Rectal smooth muscle tissue (tissue), 1 donor: ENCODE data around the gene CDK2AP2.
"Not testable (repeated sequence)": the region's sequence is repeated elsewhere in the genome, so short reads cannot be mapped to it uniquely, and the experiment has no call there.

Source experiments
- H3K27ac ChIP-seq: one replicate; pipeline ENCODE4 v1.7.0; 2013; ENCODE audit warnings: low read depth, low read length, inconsistent platforms
- H3K27me3 ChIP-seq: one replicate; pipeline ENCODE4 v1.7.0; 2013; ENCODE audit warnings: low read length; ENCODE audit not compliant: control insufficient read depth, insufficient read depth
- H3K36me3 ChIP-seq: one replicate; pipeline ENCODE4 v1.7.0; 2013; ENCODE audit warnings: low read length; ENCODE audit not compliant: control insufficient read depth, insufficient read depth
- H3K4me1 ChIP-seq: one replicate; pipeline ENCODE4 v1.7.0; 2013; ENCODE audit warnings: low read length; ENCODE audit not compliant: control insufficient read depth, insufficient read depth
- H3K4me3 ChIP-seq: one replicate; pipeline ENCODE4 v1.7.0; 2013; ENCODE audit warnings: low read length
- H3K9ac ChIP-seq: one replicate; pipeline ENCODE4 v1.7.0; 2013; ENCODE audit warnings: low read length

CDK2AP2 gene

DNA sequence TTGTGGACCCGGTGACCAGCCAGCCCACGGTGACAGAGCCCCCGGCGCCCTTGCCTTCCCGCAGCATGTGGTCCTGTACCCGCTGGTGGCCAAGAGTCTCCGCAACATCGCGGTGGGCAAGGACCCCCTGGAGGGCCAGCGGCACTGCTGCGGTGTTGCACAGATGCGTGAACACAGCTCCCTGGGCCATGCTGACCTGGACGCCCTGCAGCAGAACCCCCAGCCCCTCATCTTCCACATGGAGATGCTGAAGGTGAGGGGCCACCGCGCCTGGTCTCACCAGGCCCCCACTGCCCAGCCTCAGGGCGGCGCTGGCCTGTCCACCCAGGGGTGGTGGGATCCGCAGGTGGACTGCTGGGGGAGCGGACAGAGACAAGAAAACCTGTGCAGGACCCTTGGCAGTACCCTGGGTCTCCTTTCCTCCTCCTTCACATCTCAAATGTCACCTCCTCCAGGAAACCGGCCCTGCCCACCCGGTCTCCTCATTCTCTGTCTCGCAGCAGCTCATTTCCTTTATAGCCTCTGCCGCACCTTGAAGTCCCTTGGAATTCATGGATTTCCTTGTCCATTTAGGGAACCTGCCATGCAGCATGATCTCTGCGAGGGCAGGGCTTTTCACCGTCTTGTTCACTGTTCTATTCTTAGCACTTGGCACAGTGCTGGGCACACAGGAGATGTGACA is 18.6 kb downstream of the CDK2AP2 start:
- Histone ChIP-seq H3K4me1 (peaks cover 5% of the 10 kb centered on the region), H3K27ac (no peak overlapping the region), H3K9ac (no peak overlapping the region), H3K36me3 (peaks cover 13% of the 10 kb centered on the region), H3K27me3 (no peaks in the 10 kb centered on the region), H3K4me3 (no peak overlapping the region)

GRCh38 chr11:67486481-67487195 is 21.3 kb downstream of the CDK2AP2 start:
- no peak overlapping the region for H3K4me3 ChIP-seq
- peaks cover 13% of the 10 kb centered on the region for H3K36me3 ChIP-seq
- no peak overlapping the region for H3K27ac ChIP-seq
- no peaks in the 10 kb centered on the region for H3K27me3 ChIP-seq
- no peak overlapping the region for H3K9ac ChIP-seq
- peaks cover 13% of the 10 kb centered on the region for H3K4me1 ChIP-seq

- H3K36me3 ChIP-seq: peaks cover 13% of the 10 kb centered on the region
- H3K27me3 ChIP-seq, H3K27ac ChIP-seq, H3K9ac ChIP-seq, H3K4me3 ChIP-seq: not testable (repeated sequence)
- H3K4me1 ChIP-seq: peaks cover 13% of the 10 kb centered on the region
These were observed 22.0 kb downstream of the CDK2AP2 start for GRCh38 chr11:67485873-67486361.

DNA sequence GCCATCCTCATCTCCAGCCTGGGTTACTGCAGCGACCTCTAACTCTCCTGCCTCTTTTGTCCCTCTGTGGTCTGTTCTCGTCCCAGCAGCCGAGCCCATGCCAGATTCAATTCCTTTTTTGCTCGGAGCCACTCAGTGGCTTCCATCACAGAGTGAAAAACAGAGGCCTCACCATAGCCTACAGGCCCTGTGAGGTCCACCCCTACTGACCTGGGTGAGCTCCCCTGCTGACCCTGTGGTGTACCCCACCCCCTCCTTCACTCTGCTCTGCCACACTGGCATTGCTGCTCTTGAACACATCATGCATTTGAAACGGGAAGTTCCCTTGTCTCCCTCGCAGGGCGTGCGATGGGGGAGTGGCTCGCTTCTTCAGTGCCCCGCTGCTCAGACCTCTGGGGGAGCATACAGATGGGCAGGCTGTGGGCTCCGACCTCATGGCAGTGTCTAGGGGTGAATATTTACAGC is 23.1 kb downstream of the CDK2AP2 start:
- Histone ChIP-seq H3K9ac (peak overlapping the region; percentile 21), H3K27me3 (no peaks in the 10 kb centered on the region), H3K36me3 (peaks cover 9% of the 10 kb centered on the region), H3K27ac (no peak overlapping the region), H3K4me3 (peak overlapping the region; percentile 22), H3K4me1 (peaks cover 13% of the 10 kb centered on the region)

DNA sequence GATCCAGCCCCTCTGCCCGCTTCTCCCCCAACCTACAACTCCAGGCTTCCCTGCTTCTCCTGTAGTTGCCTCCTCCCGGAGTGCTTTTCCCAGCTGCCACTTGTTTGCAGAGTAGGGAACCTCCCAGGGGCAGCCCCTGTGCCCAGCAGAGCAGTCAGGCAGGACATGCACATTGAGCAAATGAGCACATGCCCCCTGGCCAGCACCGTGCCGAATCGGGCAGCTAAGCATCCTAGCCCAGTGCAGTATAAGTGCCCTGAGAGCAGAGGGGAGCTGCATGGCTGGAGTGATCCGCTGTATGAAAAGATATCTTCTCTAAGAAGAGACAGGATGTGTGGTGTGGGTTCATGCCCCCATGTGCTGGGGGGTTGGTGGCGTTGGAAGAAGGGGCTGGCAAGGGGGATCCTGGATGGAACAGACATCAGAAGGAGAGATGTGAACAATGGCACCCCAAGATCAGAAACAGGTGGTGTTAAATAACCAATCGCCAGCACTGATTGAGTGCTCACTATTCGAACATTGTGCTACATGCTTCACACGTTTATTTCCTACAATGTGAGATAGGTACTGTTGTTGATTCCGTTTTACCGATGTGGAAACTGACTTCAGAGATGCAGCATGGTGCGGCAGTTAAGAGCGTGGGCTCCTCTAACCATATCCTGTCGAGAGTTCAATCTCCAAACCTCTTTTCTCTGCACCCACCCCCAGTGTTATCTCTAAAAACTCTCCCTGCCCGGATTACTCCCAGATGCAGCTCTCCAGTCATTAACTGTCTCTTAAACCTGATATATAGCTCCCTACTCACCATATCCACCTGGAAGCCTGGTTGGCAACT is 23.9 kb downstream of the CDK2AP2 start:
- H3K36me3 ChIP-seq: peaks cover 7% of the 10 kb centered on the region
- no peak overlapping the region for H3K27ac ChIP-seq
- no peaks in the 10 kb centered on the region for H3K27me3 ChIP-seq
- peak overlapping the region; percentile 79 for H3K4me3 ChIP-seq
- no peak overlapping the region for H3K9ac ChIP-seq
- peaks cover 13% of the 10 kb centered on the region for H3K4me1 ChIP-seq

GRCh38 chr11:67482827-67483798 is 24.8 kb downstream of the CDK2AP2 start, which contains the start of gene AIP:
AIP (plus strand) TSS chr11:67483026; CDS start chr11:67483159, 133 bp downstream.
- Histone ChIP-seq H3K4me1 (peaks cover 13% of the 10 kb centered on the region), H3K36me3 (peaks cover 6% of the 10 kb centered on the region), H3K27ac (peak within 1 kb of the TSS; percentile 86), H3K27me3 (no peaks in the 10 kb centered on the region), H3K4me3 (peak within 1 kb of the TSS; percentile 79), H3K9ac (peak within 1 kb of the TSS; percentile 69)

GRCh38 chr11:67482275-67482826 is 25.6 kb downstream of the CDK2AP2 start:
- peak overlapping the region; percentile 45 for H3K9ac ChIP-seq
- peak overlapping the region; percentile 86 for H3K27ac ChIP-seq
- H3K27me3 ChIP-seq: no peaks in the 10 kb centered on the region
- H3K36me3 ChIP-seq: peaks cover 2% of the 10 kb centered on the region
- H3K4me1 ChIP-seq: peaks cover 13% of the 10 kb centered on the region
- H3K4me3 ChIP-seq: peak overlapping the region; percentile 79

- H3K27ac ChIP-seq, H3K36me3 ChIP-seq, H3K27me3 ChIP-seq, H3K4me1 ChIP-seq, H3K9ac ChIP-seq, H3K4me3 ChIP-seq: not testable (repeated sequence)
These were observed 30.5 kb downstream of the CDK2AP2 start for GRCh38 chr11:67477344-67478050.

DNA sequence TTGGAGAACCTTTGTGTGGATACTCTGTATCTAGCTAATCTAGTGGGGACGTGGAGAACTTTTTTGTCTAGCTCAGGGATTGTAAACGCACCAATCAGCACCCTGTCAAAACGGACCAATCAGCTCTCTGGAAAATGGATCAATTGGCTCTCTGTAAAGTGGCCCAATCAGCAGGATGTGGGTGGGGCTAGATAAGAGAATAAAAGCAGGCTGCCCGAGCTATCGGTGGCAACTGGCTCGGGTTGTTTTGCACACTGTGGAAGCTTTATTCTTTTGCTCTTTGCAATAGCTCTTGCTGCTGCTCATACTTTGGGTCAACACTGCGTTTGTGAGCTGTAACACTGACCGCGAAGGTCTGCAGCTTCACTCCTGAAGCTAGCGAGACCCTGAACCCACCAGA is 31.3 kb downstream of the CDK2AP2 start:
- not testable (repeated sequence) for H3K4me3 ChIP-seq, H3K27me3 ChIP-seq, H3K4me1 ChIP-seq, H3K27ac ChIP-seq, H3K9ac ChIP-seq, H3K36me3 ChIP-seq

DNA sequence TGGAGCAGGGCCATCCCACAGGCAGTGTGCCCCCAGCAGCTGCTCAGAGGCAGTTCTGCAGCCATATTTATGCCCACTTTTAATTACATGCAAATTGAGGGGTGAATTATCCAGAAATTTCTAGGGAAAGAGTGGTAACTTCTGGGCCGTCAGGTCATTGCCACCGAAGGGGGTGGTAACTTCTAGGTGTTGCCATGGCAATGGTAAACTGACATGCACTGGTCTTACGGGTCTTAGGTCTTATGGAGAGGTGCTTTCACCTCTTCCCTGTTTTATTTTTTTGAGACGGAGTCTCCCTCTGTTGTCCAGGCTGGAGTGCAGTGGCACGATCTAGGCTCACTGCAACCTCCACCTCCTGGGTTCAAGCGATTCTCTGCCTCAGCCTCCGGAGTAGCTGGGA is 35.1 kb downstream of the CDK2AP2 start:
- H3K36me3 ChIP-seq: no peaks in the 10 kb centered on the region
- no peaks in the 10 kb centered on the region for H3K27me3 ChIP-seq
- H3K4me1 ChIP-seq: peaks cover 6% of the 10 kb centered on the region

More for the DNA sequence above, 35.1 kb downstream of the CDK2AP2 start:
- Histone ChIP-seq H3K4me3 (no peak overlapping the region), H3K27ac (no peak overlapping the region), H3K9ac (no peak overlapping the region)
